ENCODE results near the gene CTF1. TPM values are rescaled to one million over a fixed set of nuclear protein-coding genes. Genes with fewer than 3 reads are reported as not detected.

CTF1 gene
- total RNA-seq, 1 experiment from 2014 or later, result 3.6 TPM

DNA sequence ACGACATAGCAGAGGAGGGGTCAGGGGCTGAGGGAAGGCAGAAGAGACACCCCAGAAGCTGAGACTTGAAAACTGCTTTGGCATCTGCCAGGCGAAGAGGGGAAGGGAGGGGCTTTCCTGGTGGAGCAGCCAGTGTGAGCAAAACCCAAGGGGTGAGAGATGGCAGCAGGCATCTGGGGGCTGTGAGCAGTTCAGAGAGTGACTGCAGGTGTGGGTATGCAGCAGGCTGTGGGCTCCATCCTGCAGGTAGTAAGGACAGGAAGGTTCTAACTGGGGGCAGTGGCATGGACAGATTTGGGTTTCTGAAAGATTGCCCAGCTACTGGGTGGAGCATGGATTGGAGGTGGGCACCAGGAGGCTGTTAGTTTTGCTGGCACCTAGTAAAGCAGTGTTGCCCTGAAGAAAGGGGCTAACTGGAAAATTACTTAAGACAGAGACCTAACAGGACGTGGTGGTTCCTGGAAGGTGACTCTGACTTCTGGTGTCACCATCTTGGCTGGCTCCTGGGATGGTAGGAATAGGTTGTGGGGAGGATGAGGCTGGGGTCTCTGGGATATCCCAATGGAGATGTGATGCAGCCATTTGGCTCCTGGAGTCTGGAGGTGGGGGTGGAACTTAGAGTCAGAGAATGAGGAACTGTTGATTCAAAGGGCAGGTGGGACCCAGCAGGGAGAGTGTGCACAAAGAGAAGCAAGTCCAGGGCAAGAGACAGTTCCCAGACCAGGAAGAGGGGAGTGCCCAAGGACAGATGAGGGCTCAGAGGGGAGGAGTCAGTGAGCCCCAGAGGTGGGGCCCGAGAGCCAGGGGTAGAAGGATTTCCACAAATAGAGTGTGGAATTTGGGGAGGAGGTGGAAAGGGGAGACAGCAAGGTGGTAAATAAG, 13.7 kb upstream of the CTF1 start:
- BruUV-seq (replicated peaks), result no TSS peak
- Mint-ChIP-seq H3K4me1 (ENCODE audit: insufficient read depth, unreplicated experiment) (peaks cover 10% of the 10 kb centered on the region), H3K27ac (ENCODE audit: low read depth, unreplicated experiment) (no peak overlapping the region), H3K36me3 (ENCODE audit: insufficient read depth, unreplicated experiment) (peaks cover 52% of the 10 kb centered on the region), H3K9me3 (ENCODE audit: unreplicated experiment) (no peaks in the 10 kb centered on the region), H3K4me3 (ENCODE audit: unreplicated experiment) (no peak overlapping the region), H3K27me3 (ENCODE audit: insufficient read depth, unreplicated experiment) (no peaks in the 10 kb centered on the region)
- ChIA-PET CTCF (interaction anchor here (0.6 kb wide), 1 partner anchor 57 kb away, joined by 3 read pairs; no protein-coding TSS in a partner anchor), POLR2A (interaction anchor here (1.4 kb wide), 1 partner anchor 10 kb away, joined by 3 read pairs; no protein-coding TSS in a partner anchor)
- intact Hi-C loops (cut with micrococcal nuclease), result no loop called here
- TF ChIP-seq, protein P1, sequence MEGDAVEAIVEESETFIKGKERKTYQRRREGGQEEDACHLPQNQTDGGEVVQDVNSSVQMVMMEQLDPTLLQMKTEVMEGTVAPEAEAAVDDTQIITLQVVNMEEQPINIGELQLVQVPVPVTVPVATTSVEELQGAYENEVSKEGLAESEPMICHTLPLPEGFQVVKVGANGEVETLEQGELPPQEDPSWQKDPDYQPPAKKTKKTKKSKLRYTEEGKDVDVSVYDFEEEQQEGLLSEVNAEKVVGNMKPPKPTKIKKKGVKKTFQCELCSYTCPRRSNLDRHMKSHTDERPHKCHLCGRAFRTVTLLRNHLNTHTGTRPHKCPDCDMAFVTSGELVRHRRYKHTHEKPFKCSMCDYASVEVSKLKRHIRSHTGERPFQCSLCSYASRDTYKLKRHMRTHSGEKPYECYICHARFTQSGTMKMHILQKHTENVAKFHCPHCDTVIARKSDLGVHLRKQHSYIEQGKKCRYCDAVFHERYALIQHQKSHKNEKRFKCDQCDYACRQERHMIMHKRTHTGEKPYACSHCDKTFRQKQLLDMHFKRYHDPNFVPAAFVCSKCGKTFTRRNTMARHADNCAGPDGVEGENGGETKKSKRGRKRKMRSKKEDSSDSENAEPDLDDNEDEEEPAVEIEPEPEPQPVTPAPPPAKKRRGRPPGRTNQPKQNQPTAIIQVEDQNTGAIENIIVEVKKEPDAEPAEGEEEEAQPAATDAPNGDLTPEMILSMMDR (IDR thresholded peaks at IDR 0.05; ENCODE audit: unreplicated experiment), result no peak
- DNase-seq (ENCODE audit: unreplicated experiment), result no peak

DNA sequence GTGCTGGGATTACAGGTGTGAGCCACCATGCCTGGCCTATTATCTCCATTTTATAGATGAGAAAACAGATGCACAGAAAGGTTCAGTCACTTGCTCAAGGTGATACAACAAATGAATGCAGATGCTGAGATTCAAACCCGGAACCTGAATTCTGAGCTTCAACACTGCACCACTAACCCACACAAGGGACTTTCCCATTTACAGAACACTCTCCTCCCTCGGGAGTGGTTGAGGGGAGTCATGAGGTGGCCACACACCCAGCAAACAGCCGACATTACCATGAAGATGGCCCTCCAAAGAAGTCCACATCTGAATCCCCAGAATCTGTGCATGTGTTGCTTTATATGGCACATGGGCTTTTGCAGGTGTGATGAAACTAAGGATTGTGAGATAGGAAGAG, 11.7 kb upstream of the CTF1 start:
- TF ChIP-seq, protein P1 (IDR thresholded peaks at IDR 0.05; ENCODE audit: unreplicated experiment), result no peak
- Mint-ChIP-seq H3K4me3 (ENCODE audit: unreplicated experiment) (no peak overlapping the region), H3K27me3 (ENCODE audit: insufficient read depth, unreplicated experiment) (no peaks in the 10 kb centered on the region), H3K27ac (ENCODE audit: low read depth, unreplicated experiment) (no peak overlapping the region), H3K9me3 (ENCODE audit: unreplicated experiment) (no peaks in the 10 kb centered on the region), H3K36me3 (ENCODE audit: insufficient read depth, unreplicated experiment) (peaks cover 51% of the 10 kb centered on the region), H3K4me1 (ENCODE audit: insufficient read depth, unreplicated experiment) (peaks cover 10% of the 10 kb centered on the region)
- ChIA-PET POLR2A (interaction anchor here (3.0 kb wide), 1 partner anchor 9 kb away, joined by 13 read pairs; no protein-coding TSS in a partner anchor), CTCF (interaction anchor here (1.2 kb wide), 1 partner anchor 40 kb away, joined by 3 read pairs; no protein-coding TSS in a partner anchor)
- BruUV-seq (replicated peaks), result no TSS peak
- intact Hi-C loops (cut with micrococcal nuclease), result no loop called here
- no peak for DNase-seq (ENCODE audit: unreplicated experiment)

DNA sequence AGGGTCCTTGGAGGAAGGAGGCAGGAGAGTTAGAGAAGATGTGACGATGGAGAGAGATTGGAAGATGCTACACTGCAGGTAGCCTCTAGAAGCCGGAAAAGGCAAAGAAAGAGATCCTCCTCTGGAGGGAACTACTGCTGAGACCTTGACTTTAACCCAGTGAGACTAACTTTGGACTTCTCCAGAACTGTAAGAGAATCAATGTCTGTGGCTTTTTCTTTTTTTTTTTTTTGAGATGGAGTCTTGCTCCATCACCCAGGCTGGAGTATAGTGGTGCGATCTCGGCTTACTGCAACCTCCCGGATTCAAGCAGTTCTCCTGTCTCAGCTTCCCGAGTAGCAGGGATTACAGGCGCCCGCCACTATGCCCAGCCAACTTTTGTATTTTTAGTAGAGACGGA, 11.2 kb upstream of the CTF1 start:
- H3K27me3 Mint-ChIP-seq (ENCODE audit: insufficient read depth, unreplicated experiment), result no peaks in the 10 kb centered on the region
- H3K9me3 Mint-ChIP-seq (ENCODE audit: unreplicated experiment), result no peaks in the 10 kb centered on the region
- TF ChIP-seq, protein P1 (IDR thresholded peaks at IDR 0.05; ENCODE audit: unreplicated experiment), result no peak
- intact Hi-C loops (cut with micrococcal nuclease), result no loop called here
- no peak overlapping the region for H3K4me3 Mint-ChIP-seq (ENCODE audit: unreplicated experiment)
- ChIA-PET POLR2A (interaction anchor here (3.0 kb wide), 1 partner anchor 10 kb away, joined by 13 read pairs; no protein-coding TSS in a partner anchor), CTCF (interaction anchor here (1.2 kb wide), 1 partner anchor 40 kb away, joined by 3 read pairs; no protein-coding TSS in a partner anchor)
- peaks cover 10% of the 10 kb centered on the region for H3K4me1 Mint-ChIP-seq (ENCODE audit: insufficient read depth, unreplicated experiment)
- no peak for DNase-seq (ENCODE audit: unreplicated experiment)
- H3K36me3 Mint-ChIP-seq (ENCODE audit: insufficient read depth, unreplicated experiment), result peaks cover 51% of the 10 kb centered on the region
- no peak overlapping the region for H3K27ac Mint-ChIP-seq (ENCODE audit: low read depth, unreplicated experiment)
- BruUV-seq (replicated peaks), result no TSS peak

DNA sequence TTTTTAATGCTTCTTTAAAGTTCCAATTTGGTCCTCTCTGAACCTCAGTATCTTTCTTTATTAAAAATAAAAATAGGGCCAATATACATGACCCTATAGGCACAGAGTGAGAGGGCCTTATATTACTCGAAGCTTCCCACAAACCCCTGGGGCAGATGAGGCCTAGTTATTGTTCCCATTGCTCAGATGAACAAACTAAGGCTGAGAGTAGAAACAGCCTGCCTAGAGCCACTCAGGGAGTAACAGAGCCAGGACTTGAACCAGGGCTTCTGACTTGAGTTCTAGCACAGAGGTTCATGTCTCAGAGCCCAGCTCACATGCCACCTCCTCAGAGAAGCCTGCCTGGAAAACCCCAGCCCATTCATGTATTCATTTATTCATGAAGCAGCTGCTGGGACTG, 10.3 kb upstream of the CTF1 start:
- no TSS peak for BruUV-seq (replicated peaks)
- ChIA-PET CTCF (interaction anchor here (0.7 kb wide), 1 partner anchor 19 kb away, joined by 3 read pairs; no protein-coding TSS in a partner anchor), POLR2A (interaction anchor here (3.0 kb wide), 1 partner anchor 11 kb away, joined by 13 read pairs; no protein-coding TSS in a partner anchor)
- Mint-ChIP-seq H3K4me3 (ENCODE audit: unreplicated experiment) (no peak overlapping the region), H3K27ac (ENCODE audit: low read depth, unreplicated experiment) (no peak overlapping the region), H3K9me3 (ENCODE audit: unreplicated experiment) (no peaks in the 10 kb centered on the region), H3K27me3 (ENCODE audit: insufficient read depth, unreplicated experiment) (no peaks in the 10 kb centered on the region), H3K4me1 (ENCODE audit: insufficient read depth, unreplicated experiment) (peaks cover 10% of the 10 kb centered on the region), H3K36me3 (ENCODE audit: insufficient read depth, unreplicated experiment) (peaks cover 50% of the 10 kb centered on the region)
- DNase-seq (ENCODE audit: unreplicated experiment), result no peak
- intact Hi-C loops (cut with micrococcal nuclease), result no loop called here
- TF ChIP-seq, protein P1 (IDR thresholded peaks at IDR 0.05; ENCODE audit: unreplicated experiment), result no peak
